GM12875 (cell line): ENCODE data around the gene ISL2.

Source experiments
- H3K4me3 ChIP-seq: one replicate; pipeline ENCODE4 v1.5.1; 2011; ENCODE audit warnings: low read depth, low read length, control low read depth
- TF ChIP-seq, protein P1 (sequence below): IDR thresholded peaks from 2 replicates; pipeline ENCODE4 v1.5.1; 2011; ENCODE audit warnings: low read depth, mild to moderate bottlenecking, control low read depth, inconsistent platforms, low read length, moderate library complexity, borderline replicate concordance; ENCODE audit not compliant: insufficient read depth

Gene ISL2

DNA sequence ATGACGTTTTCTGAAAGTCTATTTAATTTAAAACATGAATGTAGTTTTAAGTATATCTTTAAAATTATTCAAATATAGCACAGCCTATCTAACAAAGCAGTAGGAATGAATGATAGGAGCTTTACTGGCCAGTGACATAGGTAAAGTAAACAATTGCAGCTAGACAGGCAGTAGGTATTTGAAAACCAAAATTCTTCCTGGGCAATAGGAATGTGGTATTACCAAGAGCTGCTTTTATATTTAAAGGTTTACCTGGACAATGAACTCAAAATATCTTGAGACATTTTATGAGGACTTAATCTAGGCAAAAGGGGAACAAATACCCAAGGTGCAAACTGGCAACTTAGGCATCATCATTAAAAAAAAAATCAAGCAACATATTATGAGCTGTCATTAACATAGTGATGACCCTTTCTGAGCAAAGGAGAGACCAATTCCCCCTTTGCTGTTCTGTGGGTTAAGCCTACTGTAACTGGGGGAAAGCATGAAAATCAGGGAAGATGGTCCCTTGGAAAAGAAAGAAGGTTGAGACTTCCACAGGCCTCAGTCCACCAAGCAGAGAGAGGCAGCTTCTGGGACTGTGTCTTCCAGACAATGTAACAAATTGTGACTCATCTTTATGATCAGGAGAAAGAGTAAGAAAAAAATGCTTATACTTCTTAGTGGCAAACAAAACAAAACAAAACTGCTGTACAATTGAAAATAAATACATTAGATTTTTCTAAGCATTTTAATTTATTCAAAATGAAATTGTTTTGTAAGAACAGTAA is 12.9 kb downstream of the ISL2 start:
- TF ChIP-seq, protein P1, sequence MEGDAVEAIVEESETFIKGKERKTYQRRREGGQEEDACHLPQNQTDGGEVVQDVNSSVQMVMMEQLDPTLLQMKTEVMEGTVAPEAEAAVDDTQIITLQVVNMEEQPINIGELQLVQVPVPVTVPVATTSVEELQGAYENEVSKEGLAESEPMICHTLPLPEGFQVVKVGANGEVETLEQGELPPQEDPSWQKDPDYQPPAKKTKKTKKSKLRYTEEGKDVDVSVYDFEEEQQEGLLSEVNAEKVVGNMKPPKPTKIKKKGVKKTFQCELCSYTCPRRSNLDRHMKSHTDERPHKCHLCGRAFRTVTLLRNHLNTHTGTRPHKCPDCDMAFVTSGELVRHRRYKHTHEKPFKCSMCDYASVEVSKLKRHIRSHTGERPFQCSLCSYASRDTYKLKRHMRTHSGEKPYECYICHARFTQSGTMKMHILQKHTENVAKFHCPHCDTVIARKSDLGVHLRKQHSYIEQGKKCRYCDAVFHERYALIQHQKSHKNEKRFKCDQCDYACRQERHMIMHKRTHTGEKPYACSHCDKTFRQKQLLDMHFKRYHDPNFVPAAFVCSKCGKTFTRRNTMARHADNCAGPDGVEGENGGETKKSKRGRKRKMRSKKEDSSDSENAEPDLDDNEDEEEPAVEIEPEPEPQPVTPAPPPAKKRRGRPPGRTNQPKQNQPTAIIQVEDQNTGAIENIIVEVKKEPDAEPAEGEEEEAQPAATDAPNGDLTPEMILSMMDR = no peak
- H3K4me3 ChIP-seq = no peak overlapping the region

DNA sequence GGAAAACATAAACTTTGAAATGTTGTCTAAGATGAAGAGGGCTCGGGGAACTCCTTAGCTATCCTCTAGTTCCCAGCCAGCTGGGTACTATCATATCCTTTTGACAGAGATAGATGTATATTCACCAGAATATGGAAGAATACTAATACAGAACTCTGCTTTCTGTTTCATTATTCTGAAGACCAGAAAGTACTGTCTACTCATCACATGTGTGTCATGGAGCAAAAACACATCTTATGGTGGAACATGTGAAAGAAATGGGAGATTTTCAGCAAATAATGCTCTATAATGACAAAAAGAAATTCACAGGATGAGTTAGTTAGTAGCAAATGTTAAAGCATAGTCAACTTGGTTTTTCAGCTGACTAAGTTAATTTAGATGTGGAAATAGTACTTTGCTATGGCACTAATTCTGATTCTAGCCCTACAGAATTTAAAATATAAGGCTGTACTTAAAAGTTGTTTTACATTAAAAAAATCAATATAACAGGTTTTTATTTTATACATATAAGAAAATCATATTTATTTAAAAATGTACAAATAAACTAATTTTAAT is 16.5 kb downstream of the ISL2 start:
- TF ChIP-seq, protein P1 = no peak
- H3K4me3 ChIP-seq = no peak overlapping the region

DNA sequence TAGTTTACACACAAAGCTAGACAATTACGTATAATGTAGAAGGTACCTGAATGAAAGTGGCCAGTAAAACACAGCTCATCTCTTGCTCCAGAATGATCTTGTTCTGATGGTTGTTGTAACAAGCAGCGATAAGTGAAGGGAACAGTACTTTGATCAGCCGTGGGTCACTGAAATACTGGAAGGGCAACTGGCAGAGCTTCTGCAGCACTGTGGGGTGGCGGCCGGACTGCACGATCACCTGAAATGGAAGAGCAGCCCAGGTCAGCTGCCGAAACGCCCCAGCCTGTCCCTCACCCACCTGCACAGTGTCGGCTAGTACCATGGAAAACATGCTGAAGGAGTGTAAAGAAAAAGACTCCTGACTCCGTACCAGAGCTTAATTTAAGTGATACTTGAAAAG is 17.3 kb downstream of the ISL2 start:
- TF ChIP-seq, protein P1 = no peak
- H3K4me3 ChIP-seq = no peak overlapping the region

GRCh38 chr15:76354823-76355440 is 18.4 kb downstream of the ISL2 start:
- TF ChIP-seq, protein P1 = no peak
- H3K4me3 ChIP-seq = no peak overlapping the region

GRCh38 chr15:76358453-76358852 is 21.9 kb downstream of the ISL2 start:
- H3K4me3 ChIP-seq = no peak overlapping the region
- TF ChIP-seq, protein P1 = no peak

- TF ChIP-seq, protein P1 = no peak
Measured at GRCh38 chr15:76359152-76359551, 22.6 kb downstream of the ISL2 start.

DNA sequence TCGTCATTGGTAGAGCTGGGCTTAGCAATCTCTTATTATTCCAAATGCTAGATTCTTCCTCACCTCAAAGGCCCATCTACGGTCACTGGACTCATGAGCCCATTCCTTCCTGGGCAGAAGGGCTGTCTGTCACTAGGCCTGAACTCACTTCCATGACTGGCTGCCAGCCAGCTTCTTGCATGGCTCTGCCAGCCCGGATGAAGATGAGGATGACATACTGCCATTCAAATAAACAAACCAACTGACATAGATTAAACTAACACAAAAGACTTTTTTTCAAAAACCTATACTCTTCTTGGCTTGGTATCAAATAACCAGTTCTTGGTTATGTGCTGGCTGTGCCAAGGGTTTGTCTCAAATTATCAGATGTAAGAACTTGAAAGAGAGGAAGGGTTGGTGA is 23.8 kb downstream of the ISL2 start:
- no peak overlapping the region for H3K4me3 ChIP-seq
- TF ChIP-seq, protein P1 = no peak

More at GRCh38 chr15:76359152-76359551, 22.6 kb downstream of the ISL2 start:
- no peak overlapping the region for H3K4me3 ChIP-seq
